Activated T-cell treated with anti-CD3 and anti-CD28 coated beads, Interleukin-2, amount 50 U/mL, for 1 hour (primary cell): ENCODE measurements around the gene CRIP1.

Experiments used
- DNase-seq: peaks from one replicate; pipeline ENCODE4 v3.0.0-alpha.2; 2020

The CRIP1 gene, protein sequence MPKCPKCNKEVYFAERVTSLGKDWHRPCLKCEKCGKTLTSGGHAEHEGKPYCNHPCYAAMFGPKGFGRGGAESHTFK

GRCh38 chr14:105486163-105486973 is at the start of gene CRIP1:
Gene CRIP1, plus strand, starts transcription at chr14:105486886. Its CDS starts 374 bp downstream, at chr14:105487260.
- DNase-seq = no peak

- DNase-seq = no peak
Observed at GRCh38 chr14:105436891-105437722, 49.6 kb upstream of the CRIP1 start.

GRCh38 chr14:105437723-105438500 is 48.8 kb upstream of the CRIP1 start:
- DNase-seq = no peak

DNA sequence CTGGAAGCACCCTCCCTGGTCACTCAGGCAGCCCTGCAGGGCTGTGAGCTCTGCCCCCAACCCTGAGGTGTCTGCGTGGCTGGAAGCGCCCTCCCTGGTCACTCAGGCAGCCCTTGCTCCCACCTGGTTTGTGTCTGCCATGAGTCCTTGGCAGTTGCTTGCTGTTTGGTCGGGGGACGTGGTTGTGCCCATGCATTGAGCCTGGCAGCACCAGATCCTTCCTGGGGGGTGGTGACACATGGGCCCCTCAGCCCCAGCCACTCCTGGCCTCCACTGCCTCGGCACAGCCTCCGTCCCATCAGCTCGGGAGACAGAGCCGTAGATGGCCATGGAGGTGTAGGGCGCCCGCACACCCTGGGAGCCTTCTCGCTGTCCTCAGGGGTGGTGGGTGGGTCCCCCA is 47.5 kb upstream of the CRIP1 start:
- no peak for DNase-seq

DNA sequence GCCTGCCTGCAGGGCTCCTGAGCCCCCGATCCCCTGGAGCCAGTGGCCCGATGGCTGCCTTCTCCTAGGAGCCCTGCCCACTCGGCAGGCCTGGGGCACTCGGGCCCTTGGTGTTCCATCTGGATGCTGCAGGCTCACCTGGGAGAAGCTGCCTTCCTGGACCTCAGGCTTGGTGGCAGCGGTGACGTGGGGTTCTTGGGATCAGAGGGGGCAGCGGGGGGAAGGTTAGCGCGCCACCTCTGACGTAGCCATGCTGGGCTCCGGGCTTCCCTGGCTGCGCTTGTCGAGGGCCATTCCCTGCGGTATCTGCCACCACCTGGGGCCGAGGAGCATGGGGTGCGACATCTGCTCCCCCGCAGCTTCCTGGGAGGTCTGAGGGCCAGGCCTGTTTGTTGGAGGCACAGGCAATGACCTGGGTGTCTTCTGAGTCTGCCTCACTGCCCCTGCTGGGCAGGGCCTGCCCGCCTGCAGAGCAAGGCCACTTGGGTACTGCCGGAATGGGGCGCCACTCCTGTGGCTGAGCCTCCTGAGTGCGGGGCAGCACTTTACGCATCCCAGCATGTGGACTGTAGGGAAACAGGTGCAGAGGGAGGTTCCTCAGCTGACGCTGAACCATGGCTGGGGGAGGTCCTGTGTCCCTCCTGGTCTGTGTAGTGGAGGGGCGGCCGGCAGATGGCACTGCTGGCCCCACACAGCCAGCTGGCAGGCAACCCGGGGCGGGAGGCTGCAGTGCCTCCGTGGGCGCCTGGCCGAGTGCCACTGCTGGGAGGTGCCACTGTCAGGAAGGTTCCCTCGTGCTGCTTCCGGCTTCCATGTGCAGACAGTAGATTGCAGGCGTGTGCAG is 46.8 kb upstream of the CRIP1 start:
- DNase-seq = no peak

- no peak for DNase-seq
Observed at GRCh38 chr14:105440554-105440900, 46.2 kb upstream of the CRIP1 start.

GRCh38 chr14:105440992-105441391 is 45.7 kb upstream of the CRIP1 start:
- no peak for DNase-seq

DNA sequence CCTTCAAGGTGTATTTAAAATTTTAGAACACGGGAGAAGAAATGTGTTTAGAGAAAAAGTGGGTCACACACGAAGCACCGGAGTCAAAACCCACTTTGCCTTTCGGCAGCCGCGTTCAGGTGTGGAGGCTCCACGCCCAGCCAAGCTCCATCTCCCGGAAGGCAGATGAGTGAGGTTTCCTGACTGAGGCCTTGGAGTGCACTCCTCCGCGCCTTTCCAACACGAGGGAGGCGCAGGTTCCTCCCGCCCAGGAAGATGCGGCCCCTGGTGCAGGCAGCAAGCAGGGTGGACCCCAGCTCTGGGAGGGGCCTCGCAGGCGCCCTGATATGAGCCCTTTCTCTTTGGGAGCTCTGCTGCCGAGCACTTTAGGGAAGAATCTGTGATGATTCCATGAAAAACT is 44.6 kb upstream of the CRIP1 start:
- no peak for DNase-seq

DNA sequence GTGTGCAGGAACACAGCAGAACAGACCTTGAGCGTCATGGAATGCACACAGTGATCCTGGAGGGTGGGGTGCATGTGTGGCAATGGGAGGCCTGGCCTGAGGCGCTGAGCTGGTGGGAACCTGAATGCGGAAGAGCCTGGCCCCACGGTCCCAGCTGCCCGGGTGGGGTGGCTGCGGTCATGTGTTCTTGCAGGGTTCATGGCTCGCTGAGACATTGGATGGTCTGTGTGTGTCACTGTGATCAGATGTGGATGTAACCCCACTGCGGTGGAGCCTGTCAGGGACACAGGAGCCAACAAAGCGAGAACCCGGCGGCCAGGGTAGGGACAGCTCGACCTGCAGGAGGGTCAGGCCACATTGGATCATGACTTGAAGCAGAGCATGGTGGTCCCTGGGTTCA is 43.9 kb upstream of the CRIP1 start:
- DNase-seq = no peak

- DNase-seq = no peak
Observed at GRCh38 chr14:105444859-105445258, 41.8 kb upstream of the CRIP1 start.

DNA sequence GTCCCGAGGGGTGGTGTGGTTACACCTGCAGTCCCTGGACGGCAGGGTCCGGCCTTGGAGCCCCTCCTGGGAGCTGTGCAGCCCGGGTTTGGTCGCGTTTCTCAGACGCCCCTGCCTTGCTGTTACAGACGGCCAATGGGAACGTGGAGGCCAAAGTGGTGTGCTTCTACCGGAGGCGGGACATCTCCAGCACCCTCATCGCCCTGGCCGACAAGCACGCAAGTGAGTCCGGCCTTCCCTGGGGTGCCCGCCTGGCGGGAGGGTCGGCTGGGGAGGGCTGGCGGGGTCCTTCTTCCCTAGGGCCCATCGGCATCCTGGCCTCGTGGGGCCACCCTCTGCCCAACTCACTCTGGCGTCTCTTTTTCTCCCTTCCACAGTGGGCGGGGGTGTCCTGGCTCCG is 41.4 kb upstream of the CRIP1 start:
- no peak for DNase-seq

GRCh38 chr14:105445901-105446845 is 40.5 kb upstream of the CRIP1 start:
- DNase-seq = no peak

GRCh38 chr14:105446971-105447370 is 39.7 kb upstream of the CRIP1 start:
- no peak for DNase-seq

DNA sequence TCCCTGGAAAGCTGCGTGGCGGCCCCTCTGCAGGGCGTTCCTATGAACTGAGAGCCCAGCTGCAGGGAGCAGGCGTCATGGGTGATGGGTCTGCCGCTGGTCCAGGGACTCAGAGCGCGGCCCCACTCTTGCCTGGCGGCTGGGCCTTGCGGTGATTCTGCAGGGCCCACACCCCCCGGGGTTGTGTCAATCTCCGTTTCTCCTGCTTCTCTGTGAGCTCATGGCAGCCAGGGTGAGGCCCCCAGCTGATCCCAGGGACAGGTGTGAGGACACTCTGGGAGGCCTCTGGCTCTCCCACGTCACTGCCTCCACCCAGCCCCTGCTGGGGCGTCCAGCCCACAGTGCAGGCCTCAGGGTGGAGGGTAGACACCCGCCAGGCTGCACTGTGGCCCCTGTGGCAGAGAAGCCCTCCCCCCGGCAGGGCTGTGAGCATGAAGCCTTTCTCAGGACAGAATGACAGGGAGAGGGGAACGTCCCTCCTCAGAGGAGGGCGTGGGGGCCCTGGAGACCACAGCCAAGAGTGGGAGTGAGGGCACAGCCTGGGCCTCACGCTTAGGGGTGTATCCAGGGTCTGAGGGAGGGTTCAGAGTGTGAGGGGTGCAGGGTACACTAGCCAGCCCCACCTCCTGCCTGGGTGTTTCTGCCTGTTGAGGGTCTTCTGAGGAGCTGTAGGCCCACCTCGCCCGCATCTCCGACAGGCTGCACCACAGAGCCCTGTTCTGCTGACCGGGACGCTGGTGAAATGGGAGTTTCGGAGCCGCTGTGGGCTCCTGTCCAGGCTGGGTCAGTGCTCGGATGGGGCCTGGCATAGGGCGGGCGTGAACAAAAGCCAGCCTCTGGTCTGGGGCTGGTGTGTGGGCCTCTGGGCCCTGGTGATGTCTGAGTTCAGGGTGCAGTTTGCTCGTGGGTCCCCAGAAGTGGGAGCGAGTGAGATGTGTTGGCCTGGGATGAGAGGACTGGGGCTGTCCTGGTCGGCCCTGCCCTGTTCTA is 38.7 kb upstream of the CRIP1 start:
- no peak for DNase-seq

DNA sequence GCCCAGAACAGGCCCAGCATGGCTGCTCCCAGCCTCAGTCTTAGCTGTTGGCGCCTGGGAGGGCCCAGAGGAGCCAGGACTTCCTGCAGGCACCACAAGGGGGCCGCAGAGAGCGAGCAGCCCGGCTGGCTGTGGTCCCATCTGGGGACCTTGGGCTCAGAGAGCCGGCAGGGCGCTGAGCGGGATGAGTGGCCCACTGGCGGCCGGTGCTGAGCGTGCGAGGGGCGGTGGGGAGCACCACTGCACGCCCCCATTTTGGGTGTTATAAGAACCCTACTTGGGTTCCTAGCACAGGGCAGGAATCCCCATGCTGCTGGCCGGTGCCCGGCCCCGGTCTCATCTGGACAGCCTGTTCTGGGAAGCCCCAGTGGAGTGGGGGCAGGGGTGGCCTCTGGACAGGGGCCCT is 38.0 kb upstream of the CRIP1 start:
- peak; percentile 80 for DNase-seq

- DNase-seq = no peak
Observed at GRCh38 chr14:105449276-105450122, 37.2 kb upstream of the CRIP1 start.

GRCh38 chr14:105450123-105450505 is 36.6 kb upstream of the CRIP1 start:
- no peak for DNase-seq

DNA sequence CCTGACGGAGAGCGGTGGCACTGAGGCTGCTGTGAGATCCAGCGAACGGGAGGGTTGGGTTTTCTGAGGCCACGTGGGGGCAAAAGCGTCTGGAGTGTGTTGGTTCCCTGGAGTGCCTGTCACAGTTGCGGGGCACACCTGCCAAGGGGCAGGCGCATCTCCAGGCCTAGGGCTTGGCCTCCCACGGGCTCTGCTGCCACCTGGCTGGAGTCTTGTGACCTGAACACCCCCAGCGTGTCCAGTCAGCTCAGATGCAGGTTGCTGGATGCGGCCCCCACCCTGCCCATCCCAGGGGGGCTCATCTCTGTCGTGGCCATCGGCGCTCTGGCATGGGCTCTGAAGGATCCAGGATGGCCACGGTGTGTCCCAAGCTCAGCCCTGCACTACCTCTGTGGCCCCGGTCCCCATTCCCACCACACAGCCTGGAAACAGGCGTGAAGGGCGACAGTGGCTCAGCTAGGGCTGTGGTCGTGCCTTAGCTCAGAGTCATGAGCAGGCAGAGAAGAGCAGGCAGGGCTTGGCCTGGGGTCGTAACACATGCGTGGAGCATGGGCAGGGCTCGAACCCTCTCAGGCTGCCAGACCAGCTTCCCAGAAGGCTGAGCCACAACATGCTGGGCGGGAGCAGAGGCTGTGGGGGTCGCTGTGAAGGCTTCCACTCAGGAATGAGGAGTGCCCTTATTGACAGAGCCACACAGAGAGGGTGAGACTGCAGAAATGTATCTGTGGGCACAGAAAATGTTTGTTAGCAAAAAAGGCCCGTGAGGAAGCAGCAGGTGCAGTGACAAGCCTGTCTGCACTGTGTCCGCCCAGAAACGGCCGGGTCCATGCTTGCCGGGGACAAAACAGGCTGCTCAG is 35.6 kb upstream of the CRIP1 start:
- no peak for DNase-seq
